Measurements from ENCODE around the gene SYT8. TPM values are rescaled to one million over a fixed set of nuclear protein-coding genes. Genes with fewer than 3 reads are reported as not detected.

The SYT8 gene, protein sequence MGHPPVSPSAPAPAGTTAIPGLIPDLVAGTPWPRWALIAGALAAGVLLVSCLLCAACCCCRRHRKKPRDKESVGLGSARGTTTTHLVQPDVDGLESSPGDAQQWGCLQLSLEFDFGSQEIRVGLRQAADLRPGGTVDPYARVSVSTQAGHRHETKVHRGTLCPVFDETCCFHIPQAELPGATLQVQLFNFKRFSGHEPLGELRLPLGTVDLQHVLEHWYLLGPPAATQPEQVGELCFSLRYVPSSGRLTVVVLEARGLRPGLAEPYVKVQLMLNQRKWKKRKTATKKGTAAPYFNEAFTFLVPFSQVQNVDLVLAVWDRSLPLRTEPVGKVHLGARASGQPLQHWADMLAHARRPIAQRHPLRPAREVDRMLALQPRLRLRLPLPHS
- total RNA-seq (ENCODE audit: low replicate concordance) = 0.82 TPM in 1 of 2 replicates, not detected in the other

DNA sequence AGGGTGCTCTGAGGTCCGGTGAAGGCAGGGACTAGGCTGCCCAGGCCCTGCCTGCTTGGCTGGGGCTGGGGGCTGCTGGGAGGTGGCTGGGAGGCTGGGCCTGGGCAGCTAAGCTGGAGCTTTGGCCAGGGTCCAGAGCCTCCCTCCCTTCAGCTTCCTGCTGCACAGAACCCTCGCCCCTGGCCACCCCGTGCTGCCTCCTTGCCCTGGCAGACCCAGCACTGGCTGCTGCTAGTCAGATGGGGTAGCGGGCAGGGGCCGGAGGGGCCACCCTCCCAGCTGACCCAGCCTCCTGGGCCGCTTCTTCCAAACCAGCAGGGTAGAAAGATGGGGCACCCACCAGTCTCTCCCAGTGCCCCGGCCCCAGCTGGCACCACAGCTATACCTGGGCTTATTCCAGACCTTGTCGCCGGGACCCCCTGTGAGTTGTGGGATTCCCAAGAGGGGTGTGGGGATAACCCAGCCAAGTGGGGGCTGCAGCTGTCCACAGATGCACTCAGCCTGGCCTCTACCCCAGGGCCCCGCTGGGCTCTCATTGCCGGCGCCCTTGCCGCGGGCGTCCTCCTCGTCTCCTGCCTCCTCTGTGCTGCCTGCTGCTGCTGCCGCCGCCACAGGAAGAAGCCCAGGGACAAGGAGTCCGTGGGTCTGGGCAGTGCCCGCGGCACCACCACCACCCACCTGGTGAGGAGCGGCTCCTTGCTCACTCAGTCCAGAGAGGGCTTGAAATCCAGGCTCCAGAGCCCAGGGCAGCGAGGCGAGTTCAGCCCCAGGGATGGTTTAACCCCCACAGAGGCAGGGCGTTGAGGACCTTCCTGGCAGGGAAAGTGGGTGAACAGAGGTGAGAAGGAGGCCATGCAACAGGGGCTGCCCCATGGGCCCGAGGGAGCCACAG, at the start of gene SYT8:
SYT8 (plus strand) TSS at position 212 of the 892 bp plus-strand sequence; CDS start at position 328, 116 bp downstream.
- TF ChIP-seq, protein P1, sequence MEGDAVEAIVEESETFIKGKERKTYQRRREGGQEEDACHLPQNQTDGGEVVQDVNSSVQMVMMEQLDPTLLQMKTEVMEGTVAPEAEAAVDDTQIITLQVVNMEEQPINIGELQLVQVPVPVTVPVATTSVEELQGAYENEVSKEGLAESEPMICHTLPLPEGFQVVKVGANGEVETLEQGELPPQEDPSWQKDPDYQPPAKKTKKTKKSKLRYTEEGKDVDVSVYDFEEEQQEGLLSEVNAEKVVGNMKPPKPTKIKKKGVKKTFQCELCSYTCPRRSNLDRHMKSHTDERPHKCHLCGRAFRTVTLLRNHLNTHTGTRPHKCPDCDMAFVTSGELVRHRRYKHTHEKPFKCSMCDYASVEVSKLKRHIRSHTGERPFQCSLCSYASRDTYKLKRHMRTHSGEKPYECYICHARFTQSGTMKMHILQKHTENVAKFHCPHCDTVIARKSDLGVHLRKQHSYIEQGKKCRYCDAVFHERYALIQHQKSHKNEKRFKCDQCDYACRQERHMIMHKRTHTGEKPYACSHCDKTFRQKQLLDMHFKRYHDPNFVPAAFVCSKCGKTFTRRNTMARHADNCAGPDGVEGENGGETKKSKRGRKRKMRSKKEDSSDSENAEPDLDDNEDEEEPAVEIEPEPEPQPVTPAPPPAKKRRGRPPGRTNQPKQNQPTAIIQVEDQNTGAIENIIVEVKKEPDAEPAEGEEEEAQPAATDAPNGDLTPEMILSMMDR (IDR thresholded peaks at IDR 0.05; ENCODE audit: insufficient read depth, low read length) = no peak
- no peak within 1 kb of the TSS for H3K4me3 ChIP-seq (ENCODE audit: low read depth, low read length)
- no peak for DNase-seq (ENCODE audit: low read depth)

DNA sequence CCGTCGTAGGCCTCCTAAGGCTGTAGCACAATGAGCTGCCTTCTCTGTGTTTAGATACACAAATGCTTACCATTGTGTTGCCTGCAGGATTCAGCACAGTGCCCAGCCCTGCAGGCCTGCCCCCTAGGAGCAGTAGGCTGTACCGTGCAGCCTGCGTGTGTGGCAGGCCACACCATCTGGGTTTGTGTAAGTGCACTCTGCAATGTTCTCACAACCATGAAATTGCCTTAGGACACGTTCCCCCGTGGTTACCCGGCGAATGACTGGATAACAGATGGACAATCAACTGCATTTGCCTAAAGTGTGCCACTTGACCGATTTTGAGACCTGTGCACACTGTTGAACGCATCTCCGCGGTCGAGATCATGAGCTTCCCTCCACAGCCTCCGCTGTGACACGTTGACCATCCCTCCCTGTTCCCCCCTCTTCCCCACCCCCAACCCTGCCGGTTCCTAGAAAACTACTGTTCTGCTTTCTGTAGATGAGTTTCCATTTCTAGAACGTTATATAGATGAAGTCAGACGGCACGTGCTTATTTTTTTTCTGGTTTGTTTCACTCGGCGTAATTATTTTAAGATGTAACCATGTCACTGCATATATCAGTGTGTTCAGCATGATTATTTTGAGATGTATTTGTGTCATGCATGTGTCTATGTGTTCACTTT, 48.9 kb upstream of the SYT8 start:
- DNase-seq (ENCODE audit: low read depth) = no peak
- TF ChIP-seq, protein P1 (IDR thresholded peaks at IDR 0.05; ENCODE audit: insufficient read depth, low read length) = no peak
- H3K4me3 ChIP-seq (ENCODE audit: low read depth, low read length) = no peak overlapping the region

DNA sequence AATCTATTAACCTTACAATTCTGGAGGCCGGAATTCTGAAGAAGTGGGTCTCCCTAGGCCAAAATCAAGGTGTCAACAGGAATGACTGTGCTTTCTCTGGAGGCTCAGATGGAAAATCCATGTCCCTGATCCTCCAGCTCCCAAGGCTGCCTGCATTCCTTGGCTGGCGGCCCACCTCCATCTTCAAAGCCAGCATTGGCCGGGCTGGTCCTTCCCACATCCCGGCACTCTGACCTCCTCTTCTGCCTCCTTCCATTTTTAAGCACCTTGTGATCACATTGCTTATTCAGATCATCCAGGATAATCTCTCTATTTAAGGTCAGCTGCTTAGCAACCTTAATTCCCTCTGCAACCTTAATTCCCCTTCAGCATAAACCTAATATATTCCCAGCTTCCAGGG, 48.3 kb upstream of the SYT8 start:
- DNase-seq (ENCODE audit: low read depth) = no peak

DNA sequence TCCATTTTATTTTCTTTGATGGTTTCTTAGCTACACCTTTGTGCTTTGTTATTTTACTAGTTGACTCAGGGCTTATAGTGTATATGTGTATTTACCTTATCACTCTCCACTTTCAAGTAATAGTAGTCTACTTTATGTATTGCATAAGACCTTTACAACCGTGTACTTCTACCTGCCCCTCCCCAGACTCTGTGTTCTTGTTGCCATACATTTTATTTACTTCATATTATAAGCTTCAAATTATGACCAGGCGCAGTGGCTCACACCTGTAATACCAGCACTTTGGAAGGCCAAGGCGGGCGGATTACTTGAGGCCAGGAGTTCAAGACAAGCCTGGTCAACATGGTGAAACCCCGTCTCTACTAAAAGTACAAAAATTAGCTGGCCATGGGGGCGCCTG, 42.9 kb upstream of the SYT8 start:
- DNase-seq (ENCODE audit: low read depth) = no peak
- TF ChIP-seq, protein P1 (IDR thresholded peaks at IDR 0.05; ENCODE audit: insufficient read depth, low read length) = no peak
- H3K4me3 ChIP-seq (ENCODE audit: low read depth, low read length) = no peak overlapping the region

More for the DNA sequence above, 48.3 kb upstream of the SYT8 start:
- no peak overlapping the region for H3K4me3 ChIP-seq (ENCODE audit: low read depth, low read length)
- TF ChIP-seq, protein P1 (IDR thresholded peaks at IDR 0.05; ENCODE audit: insufficient read depth, low read length) = no peak

DNA sequence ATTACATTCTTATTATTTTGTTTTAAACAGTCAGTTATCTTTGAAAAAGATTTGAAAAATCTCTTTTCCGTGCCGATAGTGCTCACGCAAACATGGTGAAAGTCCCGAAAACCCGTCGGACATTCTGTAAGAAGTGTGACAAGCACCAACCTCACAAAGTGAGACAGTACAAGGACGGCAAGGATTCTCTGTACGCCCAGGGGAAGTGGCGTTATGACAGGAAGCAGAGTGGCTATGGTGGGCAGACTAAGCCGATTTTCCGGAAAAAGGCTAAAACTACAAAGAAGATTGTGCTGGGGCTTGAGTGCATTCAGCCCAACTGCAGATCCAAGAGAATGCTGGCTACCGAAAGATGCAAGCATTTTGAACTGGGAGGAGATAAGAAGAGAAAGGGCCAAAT, 42.3 kb upstream of the SYT8 start:
- no peak for DNase-seq (ENCODE audit: low read depth)
- TF ChIP-seq, protein P1 (IDR thresholded peaks at IDR 0.05; ENCODE audit: insufficient read depth, low read length) = no peak
- no peak overlapping the region for H3K4me3 ChIP-seq (ENCODE audit: low read depth, low read length)

DNA sequence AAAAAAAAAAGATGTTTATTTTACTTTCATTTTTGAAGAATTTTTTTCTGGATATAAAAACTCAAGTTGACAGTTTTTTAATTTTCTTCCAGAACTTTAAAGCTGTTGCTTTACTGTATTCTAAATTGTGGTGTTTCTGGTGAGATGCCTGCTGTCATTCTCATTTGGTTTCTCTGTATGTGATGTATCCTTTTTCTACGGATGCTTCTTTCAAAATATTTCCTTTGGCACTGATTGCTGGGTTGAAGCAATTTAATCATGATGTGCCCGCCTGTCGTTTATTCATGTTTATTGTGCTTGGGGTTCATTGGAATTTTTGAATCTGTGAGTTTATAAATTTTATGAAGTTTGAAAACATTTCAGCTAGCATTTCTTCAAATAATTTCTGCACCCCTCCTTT, 41.7 kb upstream of the SYT8 start:
- no peak for DNase-seq (ENCODE audit: low read depth)
- no peak overlapping the region for H3K4me3 ChIP-seq (ENCODE audit: low read depth, low read length)
- TF ChIP-seq, protein P1 (IDR thresholded peaks at IDR 0.05; ENCODE audit: insufficient read depth, low read length) = no peak

All from fibroblast of the aortic adventitia (primary cell).